Natural killer cell (primary cell): ENCODE data around the gene NUP54. TPM values are rescaled to one million over a fixed set of nuclear protein-coding genes. Genes with fewer than 3 reads are reported as not detected.

Source experiments
- ATAC-seq, 3 donors: fragments of 150-1000 bp in 2 of 3; fragments of 200-7000 bp in 1 of 3; cut with Tn5 transposase; 1 replicate in 1 of 3; 2 replicates in 2 of 3; pipeline ENCODE4 v1.10.0; 2021; ENCODE audit warnings: mild to moderate bottlenecking in 2 of 3, moderate library complexity in 2 of 3
- DNase-seq, 2 donors: peaks; one replicate each; pipeline versions ENCODE4 v3.0.0 to v3.0.0-alpha.2; 2013 to 2021; ENCODE audit warnings: mixed read lengths in 1 of 2
- H3K27ac ChIP-seq: one replicate; pipeline ENCODE4 v1.5.1; 2013; ENCODE audit warnings: mild to moderate bottlenecking, low read length
- H3K27me3 ChIP-seq: one replicate; pipeline ENCODE4 v1.6.1; 2013; ENCODE audit warnings: low read length; ENCODE audit not compliant: control insufficient read depth, insufficient read depth
- H3K36me3 ChIP-seq: one replicate; pipeline ENCODE4 v1.6.1; 2013; ENCODE audit warnings: low read length; ENCODE audit not compliant: control insufficient read depth, insufficient read depth
- H3K4me1 ChIP-seq: one replicate; pipeline ENCODE4 v1.6.1; 2013; ENCODE audit warnings: low read length; ENCODE audit not compliant: control insufficient read depth, insufficient read depth
- H3K4me3 ChIP-seq: one replicate; pipeline ENCODE4 v1.5.1; 2013; ENCODE audit warnings: low read length
- H3K9me3 ChIP-seq: one replicate; pipeline ENCODE4 v1.6.1; 2013; ENCODE audit warnings: low read length; ENCODE audit not compliant: control insufficient read depth, insufficient read depth
- H3K27ac Mint-ChIP-seq, 2 donors: one replicate each; pipeline ENCODE4 v1.8.0; 2022; ENCODE audit warnings: mild to moderate bottlenecking in 2 of 2, mixed read lengths in 2 of 2, moderate library complexity in 1 of 2
- H3K27me3 Mint-ChIP-seq, 2 donors: one replicate each; pipeline ENCODE4 v1.8.0; 2022; ENCODE audit warnings: low read depth in 2 of 2, mixed read lengths in 2 of 2
- H3K36me3 Mint-ChIP-seq: one replicate; pipeline ENCODE4 v1.8.0; 2022; ENCODE audit warnings: mixed read lengths
- H3K4me1 Mint-ChIP-seq, 2 donors: one replicate each; pipeline ENCODE4 v1.8.0; 2022; ENCODE audit warnings: mixed read lengths in 2 of 2
- H3K4me3 Mint-ChIP-seq: one replicate; pipeline ENCODE4 v1.8.0; 2022; ENCODE audit warnings: mild to moderate bottlenecking, moderate library complexity, mixed read lengths
- H3K9me3 Mint-ChIP-seq, 2 donors: one replicate each; pipeline ENCODE4 v1.8.0; 2022; ENCODE audit warnings: mixed read lengths in 2 of 2
- CTCF ChIP-seq: fragments of 200-600 bp; IDR thresholded peaks from one replicate; pipeline ENCODE4 v1.8.0; 2022; ENCODE audit warnings: antibody characterized with exemption
- WGBS: methylation state at CpG from one replicate; pipeline ENCODE4 v1.1.7; 2013; ENCODE audit warnings: missing lambda C conversion rate; ENCODE audit not compliant: insufficient coverage; 5-methylcytosine and 5-hydroxymethylcytosine counted together
- intact Hi-C: fragments of 100-400 bp; cut with micrococcal nuclease; formaldehyde crosslinking; loops from one replicate; pipeline ENCODE4 v1.14.2; 2022
- total RNA-seq, 4 donors: library from RNA; stranded (reverse); fragments of 120-200 nt in 1 of 4; gene quantifications; one replicate each; pipeline versions ENCODE4 v1.2.3 to v1.2.4, GENCODE V29; 2013 to 2022

NUP54 gene
- total RNA-seq, 3 donors from 2014 or later (not counting 1 experiment from before 2014, with no cell fraction given): 102 to 114 (median 108) TPM

GRCh38 chr4:76116821-76117220 lies 31.4 kb downstream of the NUP54 start:
- Histone ChIP-seq H3K4me1 (no peaks in the 10 kb centered on the region), H3K9me3 (no peaks in the 10 kb centered on the region), H3K27ac (no peak overlapping the region), H3K27me3 (no peaks in the 10 kb centered on the region), H3K36me3 (peaks cover 60% of the 10 kb centered on the region), H3K4me3 (no peak overlapping the region)
- Mint-ChIP-seq H3K27me3 (no peaks in the 10 kb centered on the region), H3K9me3 (no peaks in the 10 kb centered on the region), H3K27ac (no peak overlapping the region), H3K36me3 (peaks cover 15% of the 10 kb centered on the region), H3K4me1 (no peaks in the 10 kb centered on the region), H3K4me3 (no peak overlapping the region)
- DNase-seq (no peak), ATAC-seq (no peak)
- no peak for TF ChIP-seq CTCF
- intact Hi-C loops: no loop called here
- WGBS: 100% methylated on average over 1 of the region's 1 CpG

GRCh38 chr4:76108467-76109181 lies 39.6 kb downstream of the NUP54 start:
- H3K27me3 Mint-ChIP-seq: peaks cover 0 to 1% of the 10 kb centered on the region in 2 donors
- H3K27ac Mint-ChIP-seq: no peak overlapping the region
- no peak overlapping the region for H3K4me3 ChIP-seq
- ATAC-seq (peak in 2 of 3 donors; percentile 41), DNase-seq (no peak)
- H3K36me3 ChIP-seq: peaks cover 5% of the 10 kb centered on the region
- no peaks in the 10 kb centered on the region for H3K27me3 ChIP-seq
- H3K4me1 ChIP-seq: no peaks in the 10 kb centered on the region
- WGBS: 70% methylated on average over 3 of the region's 5 CpGs
- H3K9me3 ChIP-seq: no peaks in the 10 kb centered on the region
- no peaks in the 10 kb centered on the region for H3K9me3 Mint-ChIP-seq
- no peak overlapping the region for H3K4me3 Mint-ChIP-seq
- intact Hi-C loops: no loop called here
- no peaks in the 10 kb centered on the region for H3K36me3 Mint-ChIP-seq
- TF ChIP-seq CTCF: no peak
- no peaks in the 10 kb centered on the region for H3K4me1 Mint-ChIP-seq
- H3K27ac ChIP-seq: no peak overlapping the region

- H3K27ac ChIP-seq: no peak overlapping the region
- no peaks in the 10 kb centered on the region for H3K9me3 ChIP-seq
- H3K36me3 Mint-ChIP-seq: no peaks in the 10 kb centered on the region
- no peaks in the 10 kb centered on the region for H3K36me3 ChIP-seq
- no peaks in the 10 kb centered on the region for H3K9me3 Mint-ChIP-seq
- no peak overlapping the region for H3K4me3 Mint-ChIP-seq
- no peak for TF ChIP-seq CTCF
- H3K4me1 ChIP-seq: no peaks in the 10 kb centered on the region
- H3K27me3 ChIP-seq: no peaks in the 10 kb centered on the region
- WGBS: 87% methylated on average over 3 of the region's 4 CpGs
- H3K27me3 Mint-ChIP-seq: peaks cover 2 to 10% of the 10 kb centered on the region in 2 donors
- intact Hi-C loops: no loop called here
- no peak overlapping the region for H3K27ac Mint-ChIP-seq
- H3K4me3 ChIP-seq: no peak overlapping the region
- DNase-seq (no peak), ATAC-seq (no peak)
- H3K4me1 Mint-ChIP-seq: no peaks in the 10 kb centered on the region
Measured at GRCh38 chr4:76106442-76106841, 41.8 kb downstream of the NUP54 start.

GRCh38 chr4:76105652-76106051 lies 42.5 kb downstream of the NUP54 start:
- Histone ChIP-seq H3K4me3 (no peak overlapping the region), H3K27ac (no peak overlapping the region), H3K4me1 (no peaks in the 10 kb centered on the region), H3K36me3 (no peaks in the 10 kb centered on the region), H3K27me3 (no peaks in the 10 kb centered on the region), H3K9me3 (no peaks in the 10 kb centered on the region)
- Mint-ChIP-seq H3K4me1 (no peaks in the 10 kb centered on the region), H3K4me3 (no peak overlapping the region), H3K27me3 (peaks cover 2 to 10% of the 10 kb centered on the region in 2 donors), H3K36me3 (no peaks in the 10 kb centered on the region), H3K9me3 (no peaks in the 10 kb centered on the region), H3K27ac (no peak overlapping the region)
- DNase-seq (no peak), ATAC-seq (no peak)
- intact Hi-C loops: no loop called here
- WGBS: 97% methylated on average over 2 of the region's 3 CpGs
- TF ChIP-seq CTCF: no peak
